ENCODE data around the gene FOXF1. TPM values are rescaled to one million over a fixed set of nuclear protein-coding genes. Genes with fewer than 3 reads are reported as not detected.

FOXF1 gene
- polyA plus RNA-seq, 3 donors, result not detected

DNA sequence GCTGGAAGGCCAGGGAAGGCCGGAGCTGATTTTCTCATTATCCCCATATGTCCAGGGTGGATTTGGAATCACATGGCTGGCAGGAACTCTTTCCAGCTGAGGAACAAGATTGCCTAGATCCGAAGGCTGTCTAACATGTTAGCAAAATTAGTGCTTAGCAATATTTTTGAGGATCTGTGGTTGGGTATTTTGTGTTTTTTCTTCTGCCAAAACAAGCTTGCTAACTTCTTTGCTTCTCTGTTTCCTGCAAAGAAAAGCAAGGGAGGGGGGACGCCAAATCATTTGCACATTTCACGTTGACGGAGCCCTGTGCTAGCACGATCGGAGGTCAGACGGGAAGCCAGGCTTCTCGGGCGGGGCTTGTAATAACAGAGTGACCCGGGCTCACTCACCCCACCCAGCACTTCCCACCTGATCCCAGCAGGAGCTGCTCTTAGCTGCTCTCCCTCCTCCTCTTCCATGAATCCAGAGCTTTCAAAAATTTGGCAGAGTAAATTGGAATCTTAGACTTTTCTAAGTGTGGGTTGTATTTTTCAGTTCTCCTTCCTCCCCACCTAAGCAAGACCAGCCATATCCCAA is 33.3 kb upstream of the FOXF1 start:
- TF ChIP-seq, protein P1, sequence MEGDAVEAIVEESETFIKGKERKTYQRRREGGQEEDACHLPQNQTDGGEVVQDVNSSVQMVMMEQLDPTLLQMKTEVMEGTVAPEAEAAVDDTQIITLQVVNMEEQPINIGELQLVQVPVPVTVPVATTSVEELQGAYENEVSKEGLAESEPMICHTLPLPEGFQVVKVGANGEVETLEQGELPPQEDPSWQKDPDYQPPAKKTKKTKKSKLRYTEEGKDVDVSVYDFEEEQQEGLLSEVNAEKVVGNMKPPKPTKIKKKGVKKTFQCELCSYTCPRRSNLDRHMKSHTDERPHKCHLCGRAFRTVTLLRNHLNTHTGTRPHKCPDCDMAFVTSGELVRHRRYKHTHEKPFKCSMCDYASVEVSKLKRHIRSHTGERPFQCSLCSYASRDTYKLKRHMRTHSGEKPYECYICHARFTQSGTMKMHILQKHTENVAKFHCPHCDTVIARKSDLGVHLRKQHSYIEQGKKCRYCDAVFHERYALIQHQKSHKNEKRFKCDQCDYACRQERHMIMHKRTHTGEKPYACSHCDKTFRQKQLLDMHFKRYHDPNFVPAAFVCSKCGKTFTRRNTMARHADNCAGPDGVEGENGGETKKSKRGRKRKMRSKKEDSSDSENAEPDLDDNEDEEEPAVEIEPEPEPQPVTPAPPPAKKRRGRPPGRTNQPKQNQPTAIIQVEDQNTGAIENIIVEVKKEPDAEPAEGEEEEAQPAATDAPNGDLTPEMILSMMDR (IDR thresholded peaks at IDR 0.05), result no peak
- H3K4me1 Mint-ChIP-seq, result no peaks in the 10 kb centered on the region
- H3K79me2 ChIP-seq (ENCODE audit: insufficient read depth, low read length), result no peaks in the 10 kb centered on the region
- WGBS (ENCODE audit: insufficient coverage), result 36% methylated on average over 11 of the region's 11 CpGs
- no peak overlapping the region for H3K27ac Mint-ChIP-seq
- DNase-seq, result no peak
- peaks cover 0 to 12% of the 10 kb centered on the region in 2 donors for H3K27me3 ChIP-seq (ENCODE audit: control insufficient read depth in 2 of 2, insufficient read depth in 2 of 2, low read length in 2 of 2)
- peaks cover 0 to 3% of the 10 kb centered on the region in 2 donors for H3K9me3 ChIP-seq (replicated peaks in 1 of 2; ENCODE audit: control insufficient read depth in 1 of 2, insufficient read depth in 1 of 2, low read length in 2 of 2)
- no peak overlapping the region for H3K27ac ChIP-seq (ENCODE audit: low read depth in 1 of 2, low read length in 2 of 2)
- intact Hi-C loops (cut with micrococcal nuclease), result no loop called here
- peaks cover 14 to 35% (median 19%) of the 10 kb centered on the region in 3 donors for H3K27me3 Mint-ChIP-seq (ENCODE audit: low read depth in 3 of 3)
- no peaks in the 10 kb centered on the region for H3K36me3 Mint-ChIP-seq
- H3K9me3 Mint-ChIP-seq, result peaks cover 0 to 9% (median 2%) of the 10 kb centered on the region in 7 donors
- no peak overlapping the region for H2AFZ ChIP-seq (ENCODE audit: insufficient read depth, low read depth, low read length, poor library complexity, severe bottlenecking)
- H4K20me1 ChIP-seq (ENCODE audit: insufficient read depth, low read length), result no peaks in the 10 kb centered on the region
- H3K36me3 ChIP-seq (replicated peaks in 1 of 2; ENCODE audit: control insufficient read depth in 1 of 2, insufficient read depth in 2 of 2, low read length in 2 of 2), result no peaks in the 10 kb centered on the region
- H3K4me3 Mint-ChIP-seq, result peak overlapping the region in 1 of 2 donors; percentile 22
- no peak overlapping the region for H3K4me3 ChIP-seq (replicated peaks in 1 of 3; ENCODE audit: low read depth in 2 of 3, low read length in 3 of 3)
- no peaks in the 10 kb centered on the region for H3K4me1 ChIP-seq (ENCODE audit: control insufficient read depth in 1 of 2, insufficient read depth in 2 of 2, low read length in 2 of 2)
- no peak overlapping the region for H3K4me2 ChIP-seq (replicated peaks; ENCODE audit: extremely low read depth, low read length, poor library complexity, severe bottlenecking)
- no peak overlapping the region for H3K9ac ChIP-seq (ENCODE audit: insufficient read depth, low read length, poor library complexity, severe bottlenecking)

DNA sequence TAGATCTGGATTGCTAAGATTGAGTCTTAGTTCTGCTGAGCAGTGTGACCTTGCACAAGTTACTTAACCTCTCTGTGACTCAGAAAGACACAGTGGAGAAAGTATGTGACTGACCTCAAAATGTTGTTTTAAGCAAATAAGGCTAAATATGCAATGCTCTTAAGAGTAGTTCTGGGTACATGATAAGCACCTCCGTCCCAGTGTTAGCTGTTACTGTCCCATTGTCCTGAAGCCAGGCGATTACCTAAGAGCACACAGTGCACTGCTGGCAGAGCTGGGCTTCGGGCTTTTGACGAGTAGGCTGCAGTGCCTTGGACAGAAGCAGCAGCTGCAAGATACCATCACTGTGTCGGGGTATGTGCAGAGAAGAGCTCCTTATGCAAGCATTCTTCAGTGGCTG is 32.7 kb upstream of the FOXF1 start:
- Mint-ChIP-seq H3K4me1 (no peaks in the 10 kb centered on the region), H3K27ac (peak overlapping the region in 1 of 7 donors; percentile 11), H3K27me3 (ENCODE audit: low read depth in 3 of 3) (peaks cover 10 to 34% (median 24%) of the 10 kb centered on the region in 3 donors), H3K9me3 (peaks cover 0 to 5% (median 0%) of the 10 kb centered on the region in 7 donors), H3K36me3 (no peaks in the 10 kb centered on the region), H3K4me3 (peak overlapping the region in 1 of 2 donors; percentile 64)
- H3K4me2 ChIP-seq (replicated peaks; ENCODE audit: extremely low read depth, low read length, poor library complexity, severe bottlenecking), result no peak overlapping the region
- H3K4me1 ChIP-seq (ENCODE audit: control insufficient read depth in 1 of 2, insufficient read depth in 2 of 2, low read length in 2 of 2), result no peaks in the 10 kb centered on the region
- DNase-seq, result no peak
- H3K9ac ChIP-seq (ENCODE audit: insufficient read depth, low read length, poor library complexity, severe bottlenecking), result no peak overlapping the region
- no peaks in the 10 kb centered on the region for H3K9me3 ChIP-seq (replicated peaks in 1 of 2; ENCODE audit: control insufficient read depth in 1 of 2, insufficient read depth in 1 of 2, low read length in 2 of 2)
- WGBS (ENCODE audit: insufficient coverage), result 93% methylated on average over 5 of the region's 5 CpGs
- no peaks in the 10 kb centered on the region for H3K36me3 ChIP-seq (replicated peaks in 1 of 2; ENCODE audit: control insufficient read depth in 1 of 2, insufficient read depth in 2 of 2, low read length in 2 of 2)
- peaks cover 0 to 12% of the 10 kb centered on the region in 2 donors for H3K27me3 ChIP-seq (ENCODE audit: control insufficient read depth in 2 of 2, insufficient read depth in 2 of 2, low read length in 2 of 2)
- no peaks in the 10 kb centered on the region for H3K79me2 ChIP-seq (ENCODE audit: insufficient read depth, low read length)
- TF ChIP-seq, protein P1 (IDR thresholded peaks at IDR 0.05), result no peak
- no peaks in the 10 kb centered on the region for H4K20me1 ChIP-seq (ENCODE audit: insufficient read depth, low read length)
- no peak overlapping the region for H3K27ac ChIP-seq (ENCODE audit: low read depth in 1 of 2, low read length in 2 of 2)
- H3K4me3 ChIP-seq (replicated peaks in 1 of 3; ENCODE audit: low read depth in 2 of 3, low read length in 3 of 3), result no peak overlapping the region
- H2AFZ ChIP-seq (ENCODE audit: insufficient read depth, low read depth, low read length, poor library complexity, severe bottlenecking), result no peak overlapping the region
- intact Hi-C loops (cut with micrococcal nuclease), result no loop called here
